GM12874 (cell line): ENCODE data around the gene RBM34.

Source experiments
- CTCF ChIP-seq: IDR thresholded peaks from 2 replicates; pipeline ENCODE4 v1.5.1; 2011; ENCODE audit warnings: low read depth, mild to moderate bottlenecking, control low read depth, low read length, moderate library complexity; ENCODE audit not compliant: insufficient read depth

RBM34 gene

GRCh38 chr1:235107368-235108184 lies 53.5 kb downstream of the RBM34 start:
- TF ChIP-seq CTCF: no peak

- no peak for TF ChIP-seq CTCF
Measured at GRCh38 chr1:235106457-235106856, 54.6 kb downstream of the RBM34 start.

- TF ChIP-seq CTCF: no peak
Measured at GRCh38 chr1:235105051-235106043, 55.7 kb downstream of the RBM34 start.

GRCh38 chr1:235102993-235103411 lies 58.0 kb downstream of the RBM34 start:
- no peak for TF ChIP-seq CTCF

- no peak for TF ChIP-seq CTCF
Measured at GRCh38 chr1:235102259-235102582, 58.8 kb downstream of the RBM34 start.

- no peak for TF ChIP-seq CTCF
Measured at GRCh38 chr1:235101558-235102258, 59.3 kb downstream of the RBM34 start.
